Ascending aorta (tissue), 2 donors: Measurements from ENCODE around the gene PDGFD. TPM values are rescaled to one million over a fixed set of nuclear protein-coding genes. Genes with fewer than 3 reads are reported as not detected.

Experiments used
- DNase-seq, 2 donors: peaks; one replicate each; pipeline ENCODE4 v3.0.0-alpha.2; 2019; ENCODE audit warnings: low spot score in 2 of 2
- H3K27ac ChIP-seq, 2 donors: fragments of 200-600 bp; sonication (generic); one replicate each; pipeline ENCODE4 v1.5.1; 2016 to 2017; ENCODE audit warnings: mild to moderate bottlenecking in 1 of 2
- H3K27me3 ChIP-seq: fragments of 200-600 bp; sonication (generic); one replicate; pipeline ENCODE4 v1.5.1; 2017
- H3K36me3 ChIP-seq, 2 donors: fragments of 200-600 bp; sonication (generic); one replicate each; pipeline ENCODE4 v1.5.1; 2016
- H3K4me1 ChIP-seq, 2 donors: fragments of 200-600 bp; sonication (generic); one replicate each; pipeline ENCODE4 v1.5.1; 2016 to 2017; ENCODE audit warnings: mild to moderate bottlenecking in 1 of 2
- H3K4me3 ChIP-seq, 2 donors: fragments of 200-600 bp; sonication (generic); one replicate each; pipeline ENCODE4 v1.5.1; 2016 to 2017; ENCODE audit warnings: mild to moderate bottlenecking in 1 of 2
- H3K9me3 ChIP-seq, 2 donors: fragments of 200-600 bp; sonication (generic); one replicate each; pipeline ENCODE4 v1.5.1; 2016
- intact Hi-C: fragments of 100-400 bp; cut with DNase I; formaldehyde crosslinking; loops from one replicate; pipeline ENCODE4 v1.15.1; 2023
- total RNA-seq: library from RNA; depleted of rRNA; stranded (reverse); fragments of >200 nt; gene quantifications from one replicate; pipeline ENCODE4 v1.1.0, GENCODE V29; 2016
- TF ChIP-seq, protein P1 (sequence below), 3 experiments: fragments of 200-600 bp in 2 of 3; fragments of 450-650 bp in 1 of 3; sonication (generic) in 2 of 3; IDR thresholded peaks; one replicate each; pipeline ENCODE4 v1.5.1; 2016 to 2019; ENCODE audit warnings: antibody characterized with exemption in 3 of 3, mild to moderate bottlenecking in 1 of 3, moderate library complexity in 1 of 3

Gene PDGFD
- total RNA-seq, 1 donor from 2014 or later: 50.6 TPM

DNA sequence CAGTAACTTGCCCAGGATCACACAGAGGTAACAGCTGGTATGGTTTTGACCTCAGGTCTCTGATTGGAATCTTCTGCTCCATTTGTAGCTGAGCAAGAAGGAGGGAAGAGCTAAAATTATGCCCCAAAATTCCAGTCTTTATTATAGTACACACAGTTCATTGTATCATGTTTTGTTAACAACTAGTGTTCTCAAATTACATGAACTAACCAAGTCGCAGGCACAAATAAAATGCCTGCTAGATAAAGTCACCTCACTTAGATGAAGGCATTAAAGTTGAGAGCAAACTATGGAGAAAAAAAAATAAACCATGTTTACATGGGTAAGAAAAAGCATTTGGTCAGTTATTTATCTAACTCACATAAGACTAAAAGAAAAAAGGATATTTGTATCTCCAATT, 58.8 kb downstream of the PDGFD start:
- H3K36me3 ChIP-seq: no peaks in the 10 kb centered on the region
- DNase-seq: no peak
- intact Hi-C loops: loop anchor here (5.0 kb wide), 1 partner anchor 423 kb away; no protein-coding TSS in a partner anchor
- H3K27ac ChIP-seq: peak overlapping the region; percentile 2 to 19
- H3K27me3 ChIP-seq: no peaks in the 10 kb centered on the region
- H3K9me3 ChIP-seq: no peaks in the 10 kb centered on the region
- H3K4me3 ChIP-seq: no peak overlapping the region
- peaks cover 0 to 19% of the 10 kb centered on the region in 2 donors for H3K4me1 ChIP-seq
- TF ChIP-seq, protein P1, sequence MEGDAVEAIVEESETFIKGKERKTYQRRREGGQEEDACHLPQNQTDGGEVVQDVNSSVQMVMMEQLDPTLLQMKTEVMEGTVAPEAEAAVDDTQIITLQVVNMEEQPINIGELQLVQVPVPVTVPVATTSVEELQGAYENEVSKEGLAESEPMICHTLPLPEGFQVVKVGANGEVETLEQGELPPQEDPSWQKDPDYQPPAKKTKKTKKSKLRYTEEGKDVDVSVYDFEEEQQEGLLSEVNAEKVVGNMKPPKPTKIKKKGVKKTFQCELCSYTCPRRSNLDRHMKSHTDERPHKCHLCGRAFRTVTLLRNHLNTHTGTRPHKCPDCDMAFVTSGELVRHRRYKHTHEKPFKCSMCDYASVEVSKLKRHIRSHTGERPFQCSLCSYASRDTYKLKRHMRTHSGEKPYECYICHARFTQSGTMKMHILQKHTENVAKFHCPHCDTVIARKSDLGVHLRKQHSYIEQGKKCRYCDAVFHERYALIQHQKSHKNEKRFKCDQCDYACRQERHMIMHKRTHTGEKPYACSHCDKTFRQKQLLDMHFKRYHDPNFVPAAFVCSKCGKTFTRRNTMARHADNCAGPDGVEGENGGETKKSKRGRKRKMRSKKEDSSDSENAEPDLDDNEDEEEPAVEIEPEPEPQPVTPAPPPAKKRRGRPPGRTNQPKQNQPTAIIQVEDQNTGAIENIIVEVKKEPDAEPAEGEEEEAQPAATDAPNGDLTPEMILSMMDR (IDR thresholded peaks at IDR 0.05): no peak

DNA sequence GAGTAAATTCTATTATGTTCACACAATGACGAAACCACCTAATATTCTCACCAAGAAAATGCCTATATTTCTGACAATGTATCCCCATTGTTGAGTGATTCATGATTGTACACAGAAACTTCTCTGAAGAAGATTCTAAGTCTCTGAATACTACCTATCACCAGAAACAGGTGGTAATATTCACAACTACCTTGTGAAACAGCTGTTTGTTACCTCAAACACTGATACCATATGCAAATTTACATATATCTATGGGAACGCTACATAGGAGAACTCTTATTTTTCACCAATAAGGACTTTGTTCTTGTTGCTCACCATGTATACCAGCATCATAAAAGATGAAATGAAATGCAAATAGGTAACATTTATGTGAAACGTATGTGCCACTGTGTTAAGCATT, 59.3 kb downstream of the PDGFD start:
- intact Hi-C loops: loop anchor here (5.0 kb wide), 1 partner anchor 422 kb away; no protein-coding TSS in a partner anchor
- TF ChIP-seq, protein P1 (IDR thresholded peaks at IDR 0.05): no peak
- Histone ChIP-seq H3K27ac (peak overlapping the region; percentile 2 to 19), H3K4me3 (no peak overlapping the region), H3K36me3 (no peaks in the 10 kb centered on the region), H3K27me3 (no peaks in the 10 kb centered on the region), H3K4me1 (peaks cover 0 to 15% of the 10 kb centered on the region in 2 donors), H3K9me3 (no peaks in the 10 kb centered on the region)
- no peak for DNase-seq

DNA sequence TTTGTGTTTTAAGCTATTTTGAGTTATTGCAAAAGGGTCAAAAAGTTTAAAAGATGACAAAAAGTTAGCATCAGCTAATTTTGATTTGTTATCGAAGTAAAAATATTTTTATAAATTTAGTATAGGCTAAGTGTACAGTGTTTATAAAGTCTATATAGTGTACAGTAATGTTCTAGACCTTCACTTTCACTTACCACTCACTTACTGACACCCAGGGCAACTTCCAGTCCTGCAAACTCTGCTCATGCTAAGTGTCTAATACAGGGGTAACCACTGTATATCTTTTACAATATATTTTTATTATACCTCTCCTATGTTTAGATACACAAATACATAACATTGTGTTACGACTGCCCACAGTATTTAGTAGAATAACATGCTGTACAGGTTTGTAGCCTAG, 59.7 kb downstream of the PDGFD start:
- Histone ChIP-seq H3K27me3 (no peaks in the 10 kb centered on the region), H3K27ac (no peak overlapping the region), H3K4me1 (peaks cover 0 to 11% of the 10 kb centered on the region in 2 donors), H3K4me3 (no peak overlapping the region), H3K36me3 (no peaks in the 10 kb centered on the region), H3K9me3 (no peaks in the 10 kb centered on the region)
- TF ChIP-seq, protein P1 (IDR thresholded peaks at IDR 0.05): no peak
- intact Hi-C loops: no loop called here
- no peak for DNase-seq

DNA sequence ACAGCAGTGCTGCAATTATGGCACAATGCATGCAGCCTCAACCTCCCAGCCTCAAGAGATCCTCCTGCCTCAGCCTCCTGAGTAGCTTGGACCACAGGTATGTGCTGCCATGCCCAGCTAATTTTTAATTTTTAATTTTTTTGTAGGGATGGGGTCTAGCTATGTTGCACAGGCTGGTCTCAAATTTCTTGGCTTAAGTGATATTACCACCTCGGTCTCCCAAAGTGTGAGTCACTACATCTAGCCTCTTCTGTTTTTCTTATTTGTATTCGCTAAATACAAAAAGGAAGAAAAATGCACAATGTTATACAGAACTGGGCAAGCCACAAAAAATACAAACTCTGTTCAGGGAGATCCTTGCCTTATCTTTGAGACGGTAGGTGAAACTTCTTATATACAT, 65.4 kb downstream of the PDGFD start:
- Histone ChIP-seq H3K4me3 (no peak overlapping the region), H3K27ac (no peak overlapping the region), H3K9me3 (no peaks in the 10 kb centered on the region), H3K4me1 (peaks cover 0 to 2% of the 10 kb centered on the region in 2 donors), H3K36me3 (no peaks in the 10 kb centered on the region), H3K27me3 (no peaks in the 10 kb centered on the region)
- intact Hi-C loops: no loop called here
- TF ChIP-seq, protein P1 (IDR thresholded peaks at IDR 0.05): no peak
- DNase-seq: no peak

DNA sequence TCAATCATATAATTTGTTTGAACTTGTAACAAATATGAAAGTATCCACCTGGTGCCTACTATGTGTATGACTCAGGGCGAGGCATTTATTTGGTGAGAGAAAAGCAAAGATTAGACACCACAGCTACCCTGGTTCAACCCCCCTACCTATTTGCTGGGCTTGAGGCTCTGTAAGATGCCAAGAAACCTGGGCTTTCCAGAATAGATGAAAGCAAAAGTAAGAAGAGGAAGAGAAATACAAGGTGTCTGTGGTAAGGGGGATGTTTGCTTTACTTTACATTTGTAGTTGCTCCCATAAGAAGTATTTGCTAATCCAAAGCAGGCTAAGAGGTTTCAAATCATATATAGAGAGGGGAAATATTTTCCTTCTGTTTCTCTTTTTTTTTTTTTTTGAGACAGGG, 65.8 kb downstream of the PDGFD start:
- no peak for DNase-seq
- H3K27me3 ChIP-seq: no peaks in the 10 kb centered on the region
- no peaks in the 10 kb centered on the region for H3K9me3 ChIP-seq
- intact Hi-C loops: no loop called here
- H3K4me3 ChIP-seq: no peak overlapping the region
- no peak overlapping the region for H3K27ac ChIP-seq
- TF ChIP-seq, protein P1 (IDR thresholded peaks at IDR 0.05): no peak
- peaks cover 0 to 2% of the 10 kb centered on the region in 2 donors for H3K4me1 ChIP-seq
- no peaks in the 10 kb centered on the region for H3K36me3 ChIP-seq

DNA sequence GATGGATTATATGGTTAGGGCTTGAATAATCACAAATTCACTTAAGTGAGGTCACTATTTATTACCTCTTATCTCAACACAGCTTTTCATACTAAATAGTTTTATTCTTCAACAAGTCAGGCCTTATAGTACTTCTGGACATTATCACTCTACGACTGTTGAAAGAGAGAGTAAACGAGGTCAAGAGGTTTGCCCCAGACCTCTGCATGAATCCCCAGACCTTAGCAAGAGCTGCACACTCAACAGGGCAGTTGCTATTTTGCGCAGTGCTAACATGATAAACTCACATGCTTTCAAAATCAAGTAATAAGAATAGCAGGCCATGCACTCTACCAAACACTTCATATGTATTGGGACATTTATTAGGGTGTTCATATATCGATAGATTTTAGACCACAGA, 67.0 kb downstream of the PDGFD start:
- Histone ChIP-seq H3K9me3 (no peaks in the 10 kb centered on the region), H3K4me1 (peaks cover 2 to 7% of the 10 kb centered on the region in 2 donors), H3K27ac (no peak overlapping the region), H3K27me3 (no peaks in the 10 kb centered on the region), H3K4me3 (no peak overlapping the region), H3K36me3 (no peaks in the 10 kb centered on the region)
- DNase-seq: no peak
- intact Hi-C loops: no loop called here
- TF ChIP-seq, protein P1 (IDR thresholded peaks at IDR 0.05): no peak
